DND-41 (cell line): ENCODE data around the gene SIGLEC1.

Experiments
- ATAC-seq: fragments of 200-7000 bp; cut with Tn5 transposase; 3 replicates; pipeline ENCODE4 v1.9.1; 2021; ENCODE audit warnings: low read depth; ENCODE audit not compliant: insufficient read depth
- DNase-seq: peaks from one replicate; pipeline ENCODE4 v3.0.0-alpha.2; 2020
- H2AFZ ChIP-seq: 2 replicates; pipeline ENCODE4 v1.6.0; 2012; ENCODE audit warnings: low read depth, low read length
- H3K27ac ChIP-seq: 2 replicates; pipeline ENCODE4 v1.5.1; 2012; ENCODE audit warnings: low read length, inconsistent platforms
- H3K27me3 ChIP-seq: fragments of 200-600 bp; sonication (generic); 2 replicates; pipeline ENCODE4 v1.6.0; 2012; ENCODE audit warnings: low read length, mild to moderate bottlenecking, inconsistent platforms; ENCODE audit not compliant: insufficient read depth, poor library complexity
- H3K36me3 ChIP-seq: 2 replicates; pipeline ENCODE4 v1.5.1; 2012; ENCODE audit warnings: low read length, inconsistent platforms; ENCODE audit not compliant: insufficient read depth
- H3K4me1 ChIP-seq: 2 replicates; pipeline ENCODE4 v1.5.1; 2012; ENCODE audit warnings: mild to moderate bottlenecking, low read length; ENCODE audit not compliant: insufficient read depth
- H3K4me2 ChIP-seq: 2 replicates; pipeline ENCODE4 v1.6.0; 2012; ENCODE audit warnings: mild to moderate bottlenecking, moderate library complexity, low read length, inconsistent platforms; ENCODE audit not compliant: insufficient read depth
- H3K4me3 ChIP-seq, 2 experiments: fragments of 200-600 bp in 1 of 2; shearing (Covaris generic) in 1 of 2; 2 replicates each; pipeline ENCODE4 v1.5.1; 2012 to 2016; ENCODE audit warnings: inconsistent platforms in 2 of 2, low read length in 2 of 2, mild to moderate bottlenecking in 2 of 2, low read depth in 1 of 2, moderate library complexity in 1 of 2
- H3K79me2 ChIP-seq: 2 replicates; pipeline ENCODE4 v1.6.0; 2012; ENCODE audit warnings: low read length, inconsistent platforms; ENCODE audit not compliant: insufficient read depth
- H3K9ac ChIP-seq: 2 replicates; pipeline ENCODE4 v1.6.0; 2012; ENCODE audit warnings: low read depth, mild to moderate bottlenecking, inconsistent platforms, low read length, moderate library complexity
- H3K9me3 ChIP-seq: 2 replicates; pipeline ENCODE4 v1.5.1; 2012; ENCODE audit warnings: low read length, moderate library complexity, mild to moderate bottlenecking, inconsistent platforms; ENCODE audit not compliant: insufficient read depth, severe bottlenecking
- H4K20me1 ChIP-seq: 2 replicates; pipeline ENCODE4 v1.6.0; 2012; ENCODE audit warnings: low read length; ENCODE audit not compliant: insufficient read depth
- EZH2 ChIP-seq: IDR thresholded peaks from 3 replicates; pipeline ENCODE4 v1.6.1; 2012; ENCODE audit warnings: borderline replicate concordance, low read depth, mild to moderate bottlenecking, moderate library complexity, low read length, inconsistent platforms; ENCODE audit not compliant: severe bottlenecking
- TF ChIP-seq, protein P1 (sequence below): IDR thresholded peaks from 2 replicates; pipeline ENCODE4 v1.5.1; 2012; ENCODE audit warnings: borderline replicate concordance, low read length, moderate library complexity, mild to moderate bottlenecking; ENCODE audit not compliant: poor library complexity, severe bottlenecking; ENCODE audit errors: extremely low read depth

Gene SIGLEC1

DNA sequence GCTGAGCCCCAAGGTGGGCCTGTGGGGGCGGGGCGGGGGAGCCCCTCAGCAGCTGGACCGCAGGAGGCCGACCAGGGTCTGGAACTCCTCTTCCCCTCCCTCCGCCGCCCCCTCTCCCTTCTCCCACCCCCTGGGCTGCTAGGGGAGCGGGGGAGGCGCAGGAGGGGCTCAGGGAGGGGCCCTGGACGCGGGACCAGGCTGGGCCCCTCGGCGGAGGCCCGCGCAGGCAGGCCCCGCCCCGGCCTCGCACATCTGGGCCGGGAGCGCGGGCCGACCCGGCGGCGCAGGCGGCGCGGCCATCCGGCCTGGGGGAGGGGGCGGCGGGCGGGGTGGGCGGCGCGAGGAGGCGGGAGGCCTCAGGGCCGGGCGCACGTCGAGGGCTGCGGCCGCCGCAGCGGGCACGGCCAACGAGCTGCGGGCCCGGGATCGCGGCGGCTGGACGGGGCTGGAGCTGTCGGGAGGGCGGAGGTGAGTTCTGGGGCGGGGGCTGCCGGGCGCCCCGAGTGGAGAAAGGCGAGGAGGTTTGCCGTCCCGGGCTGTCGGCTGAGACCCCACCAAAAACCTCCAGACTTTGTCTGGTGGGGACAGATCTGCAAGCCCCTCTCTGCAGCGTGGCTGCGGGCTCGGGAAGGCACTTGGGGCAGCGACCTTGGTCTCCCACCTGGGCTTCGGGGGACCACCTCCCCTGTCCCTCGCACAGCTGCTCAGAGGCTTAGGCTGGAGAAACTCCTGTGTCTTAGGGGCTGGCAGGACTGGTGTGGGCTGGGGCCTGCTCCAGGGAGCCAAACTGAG, 20.1 kb upstream of the SIGLEC1 start, which contains the start of gene HSPA12B:
Gene HSPA12B (plus strand): TSS at position 359 of the 792 bp plus-strand sequence. CDS start 5,990 bp downstream, outside the sequence.
- Histone ChIP-seq H3K9ac (no peak within 1 kb of the TSS), H4K20me1 (no peaks in the 10 kb centered on the region), H3K79me2 (no peaks in the 10 kb centered on the region), H3K27me3 (peaks cover 22% of the 10 kb centered on the region), H3K9me3 (no peaks in the 10 kb centered on the region), H3K4me2 (no peak within 1 kb of the TSS), H2AFZ (no peak within 1 kb of the TSS), H3K4me3 (no peak within 1 kb of the TSS), H3K27ac (no peak within 1 kb of the TSS), H3K4me1 (no peaks in the 10 kb centered on the region), H3K36me3 (no peaks in the 10 kb centered on the region)
- DNase-seq: no peak
- TF ChIP-seq, protein P1, sequence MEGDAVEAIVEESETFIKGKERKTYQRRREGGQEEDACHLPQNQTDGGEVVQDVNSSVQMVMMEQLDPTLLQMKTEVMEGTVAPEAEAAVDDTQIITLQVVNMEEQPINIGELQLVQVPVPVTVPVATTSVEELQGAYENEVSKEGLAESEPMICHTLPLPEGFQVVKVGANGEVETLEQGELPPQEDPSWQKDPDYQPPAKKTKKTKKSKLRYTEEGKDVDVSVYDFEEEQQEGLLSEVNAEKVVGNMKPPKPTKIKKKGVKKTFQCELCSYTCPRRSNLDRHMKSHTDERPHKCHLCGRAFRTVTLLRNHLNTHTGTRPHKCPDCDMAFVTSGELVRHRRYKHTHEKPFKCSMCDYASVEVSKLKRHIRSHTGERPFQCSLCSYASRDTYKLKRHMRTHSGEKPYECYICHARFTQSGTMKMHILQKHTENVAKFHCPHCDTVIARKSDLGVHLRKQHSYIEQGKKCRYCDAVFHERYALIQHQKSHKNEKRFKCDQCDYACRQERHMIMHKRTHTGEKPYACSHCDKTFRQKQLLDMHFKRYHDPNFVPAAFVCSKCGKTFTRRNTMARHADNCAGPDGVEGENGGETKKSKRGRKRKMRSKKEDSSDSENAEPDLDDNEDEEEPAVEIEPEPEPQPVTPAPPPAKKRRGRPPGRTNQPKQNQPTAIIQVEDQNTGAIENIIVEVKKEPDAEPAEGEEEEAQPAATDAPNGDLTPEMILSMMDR: no peak
- TF ChIP-seq EZH2: no peak
- ATAC-seq: no peak

DNA sequence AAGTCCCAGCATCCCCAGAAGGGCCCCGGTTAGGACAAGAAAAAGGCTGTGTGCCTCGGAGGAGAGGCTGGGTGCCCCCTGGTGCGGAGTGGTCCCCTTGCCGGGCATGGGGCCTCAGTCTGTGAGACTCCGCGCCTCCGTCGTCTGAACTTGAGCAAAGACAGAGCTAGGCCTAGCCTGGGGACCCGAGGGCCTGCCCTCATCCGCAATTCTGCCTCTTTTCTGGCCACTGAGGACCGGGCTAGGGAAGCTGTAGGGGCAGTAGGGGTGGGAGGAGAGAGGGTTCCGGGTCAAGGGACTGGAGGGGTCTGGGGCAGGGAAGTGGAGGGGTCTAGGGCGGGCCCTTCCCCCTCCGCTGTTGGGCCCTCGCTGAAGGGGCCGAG, 19.5 kb upstream of the SIGLEC1 start:
- no peak for ATAC-seq
- no peak overlapping the region for H3K4me3 ChIP-seq
- no peak overlapping the region for H3K27ac ChIP-seq
- no peaks in the 10 kb centered on the region for H4K20me1 ChIP-seq
- H2AFZ ChIP-seq: no peak overlapping the region
- TF ChIP-seq EZH2: no peak
- TF ChIP-seq, protein P1: no peak
- H3K4me1 ChIP-seq: no peaks in the 10 kb centered on the region
- H3K27me3 ChIP-seq: peaks cover 23% of the 10 kb centered on the region
- no peaks in the 10 kb centered on the region for H3K79me2 ChIP-seq
- H3K36me3 ChIP-seq: no peaks in the 10 kb centered on the region
- H3K9ac ChIP-seq: no peak overlapping the region
- H3K9me3 ChIP-seq: no peaks in the 10 kb centered on the region
- no peak for DNase-seq
- H3K4me2 ChIP-seq: no peak overlapping the region

DNA sequence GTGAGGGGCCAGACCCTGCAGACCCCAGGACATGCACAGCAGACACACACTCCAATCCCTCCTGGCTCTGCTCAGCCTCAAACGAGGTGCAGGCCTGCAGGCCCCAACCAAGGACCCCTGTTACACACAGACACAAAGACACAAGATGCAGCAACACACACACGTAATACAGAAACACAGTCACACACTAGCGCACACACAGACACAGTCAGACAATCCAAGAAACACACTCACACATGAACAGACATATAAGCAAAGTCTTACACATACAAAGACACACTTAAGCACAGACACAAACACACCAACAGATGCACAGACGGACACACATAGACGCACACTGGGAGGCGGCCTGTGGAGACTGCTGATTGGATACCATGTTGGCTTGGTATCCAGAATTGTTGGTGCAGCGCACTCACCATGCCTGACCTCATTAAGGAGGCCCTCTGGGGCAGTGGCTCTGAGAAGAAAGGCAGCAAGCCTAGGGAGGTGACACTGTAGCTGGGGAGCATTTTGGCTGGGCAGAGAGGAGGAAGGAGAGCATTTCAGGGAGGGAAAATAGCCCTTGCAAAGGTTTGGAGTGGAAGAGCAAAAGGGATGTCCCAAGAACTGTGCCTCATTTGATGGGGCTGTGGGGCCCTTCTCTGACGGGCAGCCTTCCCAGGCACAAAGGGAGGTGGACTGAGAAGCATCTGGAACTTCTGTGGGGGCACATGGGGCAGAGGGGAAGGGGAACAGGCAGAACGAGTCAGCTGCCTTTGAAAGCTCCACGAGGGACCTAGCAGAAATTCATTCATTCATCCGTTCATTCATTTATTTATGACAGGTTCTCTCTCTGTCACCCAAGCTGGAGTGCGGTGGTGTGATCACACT, 18.6 kb upstream of the SIGLEC1 start:
- peaks cover 23% of the 10 kb centered on the region for H3K27me3 ChIP-seq
- DNase-seq: no peak

More for the DNA sequence above, 18.6 kb upstream of the SIGLEC1 start:
- no peak for ATAC-seq
- no peaks in the 10 kb centered on the region for H4K20me1 ChIP-seq
- no peak for TF ChIP-seq EZH2
- TF ChIP-seq, protein P1: no peak
- no peak overlapping the region for H3K9ac ChIP-seq
- H2AFZ ChIP-seq: no peak overlapping the region
- no peaks in the 10 kb centered on the region for H3K36me3 ChIP-seq
- no peaks in the 10 kb centered on the region for H3K4me1 ChIP-seq
- H3K9me3 ChIP-seq: no peaks in the 10 kb centered on the region
- H3K27ac ChIP-seq: no peak overlapping the region
- no peaks in the 10 kb centered on the region for H3K79me2 ChIP-seq
- H3K4me3 ChIP-seq: no peak overlapping the region
- no peak overlapping the region for H3K4me2 ChIP-seq
